Activated CD8-positive, alpha-beta memory T cell treated with anti-CD3 and anti-CD28 coated beads for 36 hours (primary cell): ENCODE data around the gene ELP2. TPM values are rescaled to one million over a fixed set of nuclear protein-coding genes. Genes with fewer than 3 reads are reported as not detected.

Experiments
- CTCF ChIA-PET: fragments of 350-600 bp; sonication (Branson Sonifier 250); formaldehyde crosslinking; loops from one replicate; lab custom pipeline; 2021; ENCODE audit warnings: antibody characterized with exemption; lab: Charles Lee
- POLR2A ChIA-PET: fragments of 350-600 bp; sonication (Branson Sonifier 250); formaldehyde crosslinking; loops from one replicate; lab custom pipeline; 2021; ENCODE audit warnings: antibody characterized with exemption; lab: Charles Lee
- total RNA-seq, 2 experiments: library from RNA; stranded (reverse); gene quantifications; one replicate each; pipeline ENCODE4 v1.2.3, GENCODE V29; 2021

The ELP2 gene
- total RNA-seq, 2 experiments from 2014 or later: 83.8 to 85.6 TPM

DNA sequence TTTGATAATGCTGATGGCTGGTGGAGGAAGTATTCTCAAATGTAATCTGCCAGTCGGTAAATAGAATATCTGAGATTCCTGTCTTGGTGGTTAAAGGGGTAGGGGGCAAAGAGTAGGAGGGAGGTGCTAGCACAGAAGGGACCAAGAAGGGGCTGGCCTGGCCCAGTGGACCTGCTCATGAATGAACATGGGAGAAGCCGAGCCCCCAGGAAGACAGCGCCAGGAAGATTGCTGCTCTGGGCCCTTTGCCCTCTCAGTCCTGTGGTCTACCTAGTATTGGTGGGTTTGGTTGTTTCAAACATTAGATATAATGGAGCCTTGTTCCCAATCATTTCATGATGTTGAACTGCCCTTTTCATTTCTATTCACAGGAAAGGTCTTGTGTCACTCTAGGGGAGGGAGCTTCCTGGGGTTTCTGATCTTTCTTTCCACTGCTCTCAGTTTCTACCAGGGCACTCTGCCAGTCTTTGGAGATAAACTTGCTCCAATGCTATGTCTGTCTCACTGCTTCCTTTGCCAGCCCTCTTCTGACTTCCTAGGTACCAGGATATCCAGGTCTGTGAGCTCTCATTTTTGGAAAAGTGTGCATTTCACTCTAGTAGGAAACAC lies 52.3 kb downstream of the ELP2 start:
- ChIA-PET POLR2A (no interaction called here), CTCF (no interaction called here)

DNA sequence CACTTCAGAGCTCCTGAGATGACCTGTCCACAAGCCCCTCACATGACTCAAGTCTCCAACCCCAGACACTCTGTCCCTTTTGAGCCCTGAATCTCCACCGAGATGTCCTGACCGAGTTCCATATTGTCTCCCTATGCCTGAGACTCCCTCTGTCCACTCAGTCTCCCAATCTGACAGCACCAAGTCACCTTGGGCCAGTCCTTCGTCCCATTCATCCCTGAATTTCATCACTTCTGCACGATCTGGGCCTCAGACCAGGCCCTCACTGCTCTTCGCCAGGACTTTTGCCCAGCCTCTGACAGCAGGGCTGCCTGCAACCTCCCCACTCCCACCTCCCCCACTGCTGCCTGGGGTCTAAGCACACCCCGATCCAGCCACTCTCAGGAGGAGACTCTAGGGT lies 53.3 kb downstream of the ELP2 start:
- ChIA-PET POLR2A (no interaction called here), CTCF (no interaction called here)

DNA sequence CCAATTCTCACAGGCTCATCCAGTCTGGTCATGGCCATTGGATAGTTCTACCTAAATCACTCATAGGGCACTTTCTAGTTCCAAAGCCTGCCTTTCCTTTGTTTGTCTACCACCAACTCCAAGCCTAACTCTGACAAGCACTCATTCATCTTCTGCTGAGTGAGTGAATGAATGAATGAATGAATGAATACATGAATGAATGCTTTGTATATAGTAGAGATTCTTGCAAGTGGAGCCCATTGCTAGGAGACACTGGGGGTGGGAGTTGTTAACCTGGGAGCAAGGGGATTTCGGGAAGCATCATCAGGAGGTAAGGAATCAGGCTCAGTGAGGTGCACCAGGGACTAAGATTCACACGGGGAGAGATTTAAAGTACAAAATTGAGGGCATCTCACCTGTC lies 54.3 kb downstream of the ELP2 start:
- POLR2A ChIA-PET: no interaction called here

DNA sequence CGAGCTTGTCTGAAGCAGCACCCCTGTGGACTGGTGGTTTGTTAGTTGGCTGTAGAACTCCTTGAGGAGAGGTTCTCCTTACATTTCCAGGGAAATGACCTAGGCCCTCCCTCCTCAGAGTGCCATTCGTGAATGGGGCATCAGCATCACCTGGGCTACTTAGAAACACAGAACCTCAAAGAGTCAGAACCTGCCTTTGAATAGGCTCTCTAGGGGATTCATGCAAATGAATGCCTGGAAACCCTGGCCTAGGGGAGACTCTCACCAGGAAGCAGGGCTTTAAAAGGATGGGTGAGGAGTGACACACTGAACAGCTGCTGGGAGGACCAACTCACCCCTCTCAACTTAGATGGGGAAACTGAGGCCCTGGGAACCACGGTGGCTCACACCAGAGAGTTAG lies 55.5 kb downstream of the ELP2 start:
- CTCF ChIA-PET: no interaction called here
- POLR2A ChIA-PET: no interaction called here

More for the DNA sequence above, 54.3 kb downstream of the ELP2 start:
- CTCF ChIA-PET: no interaction called here

DNA sequence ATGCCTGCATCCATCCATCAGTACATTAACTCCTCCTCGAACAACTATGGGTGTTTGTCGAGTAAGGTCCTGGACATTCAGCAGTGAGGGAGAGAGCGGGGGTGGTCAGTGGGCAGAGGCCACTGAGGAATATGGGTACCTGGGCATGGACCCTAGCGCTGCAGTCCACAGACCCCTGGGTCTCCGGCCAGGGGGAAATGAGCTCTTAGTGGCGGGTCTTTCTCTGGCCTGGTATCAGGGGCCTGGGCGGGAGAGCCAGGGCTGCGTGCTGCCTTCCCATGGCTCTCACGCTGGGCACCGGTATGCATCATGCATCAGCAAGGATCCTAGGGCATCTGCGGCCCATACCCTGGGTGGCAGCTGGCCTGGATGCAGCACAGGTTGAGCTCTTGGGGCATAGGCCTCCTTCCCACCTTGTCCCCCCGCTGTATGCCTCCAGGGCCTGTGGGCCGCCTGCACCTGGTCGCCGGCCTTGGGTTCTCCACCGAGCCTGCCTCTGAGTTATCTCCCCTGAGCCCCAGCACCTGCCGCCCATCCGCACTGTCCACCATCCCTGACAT lies 56.3 kb downstream of the ELP2 start:
- ChIA-PET POLR2A (no interaction called here), CTCF (no interaction called here)

DNA sequence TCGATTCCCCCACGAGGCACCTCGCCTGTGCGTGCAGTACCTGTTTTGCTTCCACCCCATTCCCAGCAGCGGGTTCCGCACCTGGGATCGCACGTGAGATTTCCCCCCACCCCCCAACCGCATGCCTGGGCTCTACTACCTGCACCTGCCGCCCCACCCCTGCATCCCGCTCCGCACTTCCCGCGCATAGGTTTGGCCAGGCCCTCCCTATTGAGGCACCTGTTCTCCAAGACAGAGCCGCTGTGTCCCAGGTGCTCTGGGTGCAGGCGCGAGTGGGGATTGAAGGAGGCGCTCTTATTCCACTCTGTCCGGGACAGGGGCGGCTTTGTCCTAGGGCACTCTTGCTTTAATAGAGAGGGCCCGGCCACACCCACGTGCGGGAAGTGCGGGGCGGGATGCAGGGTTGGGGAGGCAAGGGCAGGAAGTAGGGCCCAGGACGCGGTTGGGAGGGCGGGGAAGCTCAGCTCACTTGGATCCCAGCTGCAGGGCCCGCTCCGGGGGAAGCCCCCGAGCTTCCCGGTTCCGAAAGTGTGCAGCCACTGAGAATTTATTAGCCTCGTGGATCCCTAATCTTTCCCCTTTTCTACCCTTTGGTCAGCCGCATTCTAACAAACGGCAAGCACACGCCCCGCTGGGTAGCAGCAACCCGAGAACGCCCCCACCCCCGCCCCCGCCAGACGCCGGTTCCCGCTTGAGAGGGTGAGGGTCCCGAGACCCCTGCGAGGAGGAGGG lies 56.9 kb downstream of the ELP2 start:
- CTCF ChIA-PET: no interaction called here
- POLR2A ChIA-PET: no interaction called here

DNA sequence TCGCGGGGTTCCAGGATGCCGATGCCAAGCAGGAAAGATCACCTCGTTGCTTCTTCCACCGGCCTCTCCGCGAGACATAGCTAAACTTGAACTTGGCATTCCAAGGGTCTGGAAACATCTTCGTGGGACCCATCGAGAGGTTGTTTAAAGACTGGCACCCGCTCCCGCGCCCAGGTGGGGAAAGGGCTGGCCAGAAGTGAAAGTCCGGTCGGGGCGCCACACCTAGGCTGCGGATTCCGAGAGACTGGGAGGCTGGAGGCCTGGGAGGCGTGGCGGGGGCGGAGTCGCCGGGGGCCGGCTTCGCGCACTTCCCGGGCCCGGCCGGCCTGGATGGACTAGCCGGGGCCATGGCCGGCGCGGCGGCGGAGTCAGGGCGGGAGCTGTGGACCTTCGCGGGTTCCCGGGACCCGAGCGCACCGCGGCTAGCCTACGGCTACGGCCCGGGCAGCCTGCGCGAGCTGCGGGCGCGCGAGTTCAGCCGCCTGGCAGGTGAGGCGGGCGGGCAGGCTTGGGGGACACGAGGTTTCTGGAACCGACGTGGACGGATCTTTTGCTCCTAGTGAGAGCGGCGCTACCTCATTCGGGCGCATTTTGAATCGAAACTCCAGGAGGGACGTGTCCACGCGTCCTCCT lies 57.6 kb downstream of the ELP2 start, which contains the start of gene MOCOS:
TSS of gene MOCOS (plus strand) at position 305 of the 633 bp plus-strand sequence. CDS start at position 348, 43 bp downstream.
- ChIA-PET CTCF (no interaction called here), POLR2A (no interaction called here)

DNA sequence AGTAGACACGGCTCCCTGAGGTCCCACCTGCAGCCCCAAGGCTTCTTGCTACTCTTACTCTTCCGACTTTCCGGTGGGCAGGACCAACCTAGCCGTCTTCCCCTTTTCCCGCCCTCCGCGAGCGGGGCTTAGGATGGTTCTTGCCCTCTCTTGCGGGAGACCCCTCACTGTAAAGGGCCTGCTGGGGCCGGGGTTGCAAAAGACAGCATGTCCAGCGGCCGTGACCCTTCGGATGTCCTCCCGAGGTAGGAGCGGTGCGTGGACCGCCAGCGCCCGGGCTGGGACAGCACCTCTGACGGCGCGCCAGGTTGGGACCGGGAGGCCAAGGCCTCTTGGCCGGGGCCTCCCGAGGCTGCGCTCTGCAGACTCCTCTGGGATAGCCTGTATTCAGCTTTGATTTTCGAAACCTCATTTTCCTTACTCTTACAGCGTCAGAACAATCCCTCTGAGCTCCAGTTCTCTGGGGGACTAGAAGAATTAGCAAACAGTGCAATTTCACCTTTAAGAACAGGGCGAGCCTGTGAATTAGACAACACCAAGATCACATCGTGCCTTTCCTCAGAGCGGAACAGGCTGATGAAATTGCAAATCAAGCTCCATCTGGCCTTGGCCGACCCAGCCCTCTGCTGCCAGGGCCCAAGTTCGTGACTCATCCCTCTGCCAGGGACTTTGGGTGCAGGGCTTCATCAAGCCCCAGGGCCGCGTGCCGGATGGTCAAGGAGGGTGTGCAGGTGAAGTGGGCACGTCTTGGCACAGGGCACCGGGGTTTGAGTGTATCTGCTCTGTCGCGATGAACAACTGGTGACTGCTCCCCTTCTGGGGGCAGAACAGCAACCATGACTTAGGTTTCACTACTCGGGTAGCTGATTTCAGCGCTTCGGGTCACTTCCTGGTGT lies 58.4 kb downstream of the ELP2 start:
- ChIA-PET CTCF (no interaction called here), POLR2A (no interaction called here)

DNA sequence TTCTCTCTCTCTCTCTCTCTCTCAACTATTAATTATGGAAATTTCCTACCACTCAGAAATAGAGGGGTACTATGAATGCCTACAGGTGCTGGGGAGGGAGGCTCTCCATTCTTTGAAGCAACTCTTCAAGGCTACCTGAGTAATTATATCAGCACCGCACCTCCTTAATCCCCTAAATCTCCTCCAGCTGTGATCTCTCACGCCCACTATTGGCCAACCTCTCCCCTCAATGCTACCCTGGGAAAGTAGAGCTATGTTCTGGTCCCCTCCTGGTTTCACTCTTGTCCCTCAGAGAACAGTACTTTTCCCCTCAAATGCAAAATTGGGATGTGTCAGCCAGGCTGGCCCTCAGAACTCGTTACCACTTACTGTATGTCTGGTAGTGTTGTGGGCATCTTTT lies 59.2 kb downstream of the ELP2 start:
- ChIA-PET POLR2A (no interaction called here), CTCF (no interaction called here)

DNA sequence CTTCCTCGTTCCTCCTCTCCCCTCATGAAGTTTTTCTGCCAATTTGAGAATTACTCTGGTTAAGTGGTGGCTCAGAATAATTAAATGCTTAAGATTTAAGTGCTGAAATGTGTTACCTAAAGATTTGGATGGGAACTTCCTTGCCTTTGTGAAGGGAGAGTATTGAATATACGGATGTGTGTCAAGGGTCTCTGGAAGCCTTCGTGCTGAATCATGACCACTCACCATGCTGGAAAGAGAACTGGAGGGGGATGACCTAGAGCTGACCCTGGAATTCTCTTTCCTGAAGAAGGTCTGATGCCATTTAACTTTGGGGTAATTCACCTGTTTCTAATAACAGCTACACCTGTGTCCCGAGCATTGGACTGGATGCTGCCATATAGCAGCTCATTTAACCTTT lies 59.8 kb downstream of the ELP2 start:
- POLR2A ChIA-PET: no interaction called here
- CTCF ChIA-PET: no interaction called here

DNA sequence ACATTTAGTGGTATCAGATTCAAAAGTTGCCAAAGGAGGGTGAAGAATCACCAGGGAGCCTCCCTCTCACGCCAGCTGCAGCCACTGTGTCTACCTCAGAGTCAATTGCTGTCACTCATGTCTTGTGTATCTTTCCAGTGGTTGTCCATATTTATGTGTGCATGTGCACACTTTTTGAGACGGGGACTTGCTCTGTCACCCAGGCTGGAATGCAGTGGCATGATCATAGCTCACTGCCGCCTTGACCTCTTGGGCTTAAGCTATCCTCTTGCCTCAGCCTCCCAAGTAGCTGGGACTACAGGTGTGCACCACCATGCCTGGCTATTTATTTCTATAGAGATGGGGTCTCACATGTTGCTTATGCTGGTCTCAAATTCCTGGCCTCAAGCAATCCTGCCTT lies 61.6 kb downstream of the ELP2 start:
- CTCF ChIA-PET: no interaction called here

DNA sequence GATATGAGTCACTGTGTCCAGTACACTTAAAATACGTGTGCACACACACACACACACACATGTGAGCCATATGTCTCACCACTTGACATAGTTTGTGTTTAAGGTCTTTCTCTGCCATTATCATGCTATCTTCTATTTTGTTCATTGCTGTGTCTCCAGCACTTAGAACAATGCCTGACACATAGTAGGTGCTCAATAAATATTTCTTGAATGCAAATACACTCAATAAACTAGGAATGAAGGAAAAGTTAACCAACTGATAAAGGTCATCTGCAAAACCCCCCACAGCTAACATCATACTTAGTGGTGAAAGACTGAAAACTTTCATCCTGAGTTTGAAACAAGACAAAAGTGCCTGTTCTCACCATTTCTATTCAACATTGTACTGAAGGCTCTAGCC lies 62.0 kb downstream of the ELP2 start:
- ChIA-PET CTCF (no interaction called here), POLR2A (no interaction called here)

More for the DNA sequence above, 61.6 kb downstream of the ELP2 start:
- POLR2A ChIA-PET: no interaction called here

DNA sequence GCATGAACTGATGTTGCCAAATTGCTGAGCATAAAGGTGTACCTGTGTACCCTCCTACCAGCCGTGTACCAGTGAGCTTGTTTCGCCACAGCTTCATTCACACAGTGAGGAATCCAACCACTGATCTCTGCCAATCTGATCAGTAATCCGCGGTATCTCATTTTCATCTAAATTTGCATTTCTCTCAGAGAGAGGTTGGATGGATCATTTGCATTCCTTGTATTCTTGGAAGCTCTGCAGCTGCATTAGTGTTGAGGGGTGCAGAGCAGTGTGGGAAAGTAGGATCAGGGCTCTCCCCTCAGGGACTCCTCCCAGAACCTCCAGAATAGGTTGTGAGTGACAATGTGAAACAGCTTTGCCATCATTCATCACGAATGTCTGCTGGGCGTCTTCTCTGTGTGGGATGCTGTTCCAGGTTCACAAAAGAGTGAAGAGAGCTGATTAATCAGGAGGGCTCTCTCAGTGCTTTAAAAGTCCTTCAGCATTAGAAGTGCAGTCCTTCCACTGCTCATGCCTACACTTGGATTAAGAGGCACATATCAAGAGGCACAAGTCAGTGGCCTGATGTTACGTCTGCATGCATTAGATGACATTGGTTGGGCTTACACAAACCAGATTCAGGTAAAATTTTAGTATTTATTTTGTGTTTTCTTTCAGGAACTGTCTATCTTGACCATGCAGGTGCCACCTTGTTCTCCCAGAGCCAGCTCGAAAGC lies 65.1 kb downstream of the ELP2 start:
- CTCF ChIA-PET: no interaction called here

DNA sequence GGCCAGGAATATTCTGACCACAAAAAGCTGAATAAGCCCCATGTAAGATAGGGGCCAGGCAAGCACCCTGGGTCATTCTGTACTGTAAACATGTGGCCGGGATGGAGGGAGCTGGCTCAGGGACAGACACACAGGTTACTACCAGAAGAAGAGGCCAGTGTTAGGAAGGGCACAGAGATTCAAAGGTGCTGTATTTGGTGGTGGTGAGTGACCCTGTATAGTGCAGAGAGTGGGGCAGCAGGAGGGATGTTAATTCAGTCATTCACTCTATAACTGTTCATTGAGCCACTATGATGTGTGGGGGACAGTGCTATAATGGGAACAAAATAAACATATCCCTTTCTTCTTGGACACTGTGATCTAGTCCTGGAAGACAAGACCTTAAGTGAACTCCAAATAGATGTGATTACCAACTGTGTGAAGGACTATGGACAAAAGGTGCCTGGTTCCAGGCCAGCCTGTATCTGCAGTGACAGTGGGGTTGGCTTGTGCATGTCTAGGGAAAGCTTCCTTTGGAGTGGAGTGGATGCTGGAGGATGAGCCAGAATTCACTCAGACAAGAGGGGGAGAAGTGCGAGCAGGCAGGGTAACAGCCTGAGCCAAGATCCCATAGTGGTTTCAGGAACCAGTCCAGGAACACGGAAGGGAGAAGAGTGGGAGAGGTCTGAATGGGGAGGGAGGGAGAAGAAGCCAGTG lies 65.9 kb downstream of the ELP2 start:
- POLR2A ChIA-PET: no interaction called here
- CTCF ChIA-PET: no interaction called here

More for the DNA sequence above, 65.1 kb downstream of the ELP2 start:
- POLR2A ChIA-PET: no interaction called here

DNA sequence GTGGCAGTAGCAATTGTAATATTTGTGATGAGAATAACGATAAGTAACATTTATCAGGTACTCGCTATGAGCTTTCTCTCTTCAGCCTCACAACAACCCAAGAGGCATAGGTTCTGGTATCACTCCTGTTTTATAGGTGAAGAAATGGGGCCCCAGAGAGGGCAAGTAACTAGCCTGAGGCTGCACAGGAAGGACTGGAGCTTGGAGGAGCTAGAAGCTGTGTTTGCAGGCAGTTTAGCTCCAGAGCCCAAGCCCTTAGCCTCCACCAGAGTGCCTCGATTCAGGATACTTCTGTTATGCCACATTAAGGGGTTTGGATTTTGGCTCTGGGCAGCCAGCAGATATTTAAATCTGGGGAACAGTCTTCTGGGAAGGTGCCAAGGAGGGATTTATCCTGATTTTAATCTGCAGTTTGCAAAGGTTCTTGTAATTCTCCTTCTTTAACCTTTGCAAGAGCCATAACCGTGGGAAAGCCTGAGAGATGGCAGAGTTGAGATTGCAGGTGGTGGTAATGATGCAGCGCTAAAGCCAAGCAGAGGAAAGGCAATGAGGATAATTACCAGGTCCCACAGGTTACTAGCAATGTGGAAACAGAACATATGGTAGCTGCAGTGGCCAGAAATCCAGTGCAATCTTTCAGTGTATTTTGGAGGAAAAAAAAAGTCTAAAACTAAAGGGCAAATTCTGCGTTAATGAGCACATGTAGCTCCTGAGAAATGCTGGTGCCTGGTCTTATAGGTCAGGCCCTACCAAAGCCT lies 66.7 kb downstream of the ELP2 start:
- POLR2A ChIA-PET: no interaction called here
- CTCF ChIA-PET: no interaction called here

DNA sequence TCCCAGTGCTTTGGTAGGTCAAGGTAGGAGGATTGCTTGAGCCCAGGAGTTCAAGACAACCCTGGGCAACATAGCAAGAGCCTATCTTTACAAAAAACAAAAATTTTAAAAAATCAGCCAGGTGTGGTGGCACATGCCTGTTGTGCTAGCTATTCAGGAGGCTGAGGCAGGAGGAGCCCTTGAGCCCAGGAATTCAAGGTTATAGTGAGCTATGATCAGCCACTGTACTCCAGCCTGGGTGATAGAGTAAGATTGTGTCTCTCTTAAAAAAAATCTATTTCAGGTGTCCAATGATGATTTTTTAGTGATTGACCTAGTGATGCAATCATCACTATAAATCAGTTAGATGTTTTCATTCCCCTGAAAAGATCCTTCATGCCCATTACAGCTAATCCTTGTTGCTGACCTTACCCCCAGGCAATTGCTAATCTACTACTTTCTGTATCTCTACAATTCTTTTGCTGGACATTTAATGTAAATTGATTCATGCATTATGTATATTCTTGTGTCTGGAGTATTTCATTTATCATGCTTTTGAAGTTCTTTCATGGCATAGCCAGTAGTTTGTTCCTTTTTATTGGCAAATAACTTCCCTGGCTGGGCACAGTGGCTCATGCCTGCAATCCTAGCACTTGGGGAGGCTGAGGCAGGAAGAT lies 67.9 kb downstream of the ELP2 start:
- CTCF ChIA-PET: interaction anchor here (1.2 kb wide), 1 partner anchor 452 kb away, joined by 3 read pairs; no protein-coding TSS in a partner anchor
- POLR2A ChIA-PET: no interaction called here

DNA sequence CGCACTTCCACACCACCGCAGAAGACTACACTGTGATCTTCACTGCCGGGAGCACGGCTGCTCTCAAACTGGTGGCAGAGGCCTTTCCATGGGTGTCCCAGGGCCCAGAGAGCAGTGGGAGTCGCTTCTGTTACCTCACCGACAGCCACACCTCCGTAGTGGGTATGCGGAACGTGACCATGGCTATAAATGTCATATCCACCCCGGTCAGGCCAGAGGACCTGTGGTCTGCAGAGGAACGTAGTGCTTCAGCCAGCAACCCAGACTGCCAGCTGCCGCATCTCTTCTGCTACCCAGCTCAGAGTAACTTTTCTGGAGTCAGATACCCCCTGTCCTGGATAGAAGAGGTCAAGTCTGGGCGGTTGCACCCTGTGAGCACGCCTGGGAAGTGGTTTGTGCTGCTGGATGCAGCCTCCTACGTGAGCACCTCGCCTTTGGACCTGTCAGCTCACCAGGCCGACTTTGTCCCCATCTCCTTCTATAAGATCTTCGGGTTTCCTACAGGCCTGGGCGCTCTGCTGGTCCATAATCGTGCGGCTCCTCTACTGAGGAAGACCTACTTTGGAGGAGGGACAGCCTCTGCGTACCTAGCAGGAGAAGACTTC lies 70.1 kb downstream of the ELP2 start:
- ChIA-PET CTCF (no interaction called here), POLR2A (no interaction called here)
